GM19043 (cell line): ENCODE data around the gene ALDH3A2.
"Not testable (repeated sequence)": the region's sequence is repeated elsewhere in the genome, so short reads cannot be mapped to it uniquely, and the experiment has no call there.

ENCODE experiments used
- ATAC-seq: cut with Tn5 transposase; IDR thresholded peaks from one replicate; pipeline ENCODE4 v1.9.1; 2021; ENCODE audit warnings: low read depth; ENCODE audit not compliant: unreplicated experiment

Gene ALDH3A2

DNA sequence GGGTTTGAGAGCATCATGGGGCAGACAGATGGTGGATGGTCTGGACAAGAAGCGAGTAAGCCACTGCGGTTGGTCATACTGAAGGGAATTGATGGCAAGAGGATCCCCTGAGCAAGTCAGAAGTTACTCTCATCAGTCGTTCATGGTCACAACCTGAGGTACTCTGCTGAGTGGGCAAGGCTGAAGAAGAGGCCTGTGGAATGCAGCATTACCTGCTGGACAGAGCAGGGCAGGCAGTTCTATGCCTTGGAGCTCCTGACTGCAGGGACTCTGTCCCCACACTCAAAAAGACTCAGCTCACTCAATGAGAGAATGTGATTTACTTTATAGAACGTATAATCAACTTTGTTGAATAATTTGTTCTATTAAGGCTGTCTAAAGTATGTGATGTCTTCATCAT lies 28.3 kb downstream of the ALDH3A2 start:
- no peak for ATAC-seq

- ATAC-seq, result no peak
Measured at GRCh38 chr17:19677736-19678379, 29.3 kb downstream of the ALDH3A2 start.

GRCh38 chr17:19678581-19679453 lies 30.3 kb downstream of the ALDH3A2 start:
- ATAC-seq, result no peak

DNA sequence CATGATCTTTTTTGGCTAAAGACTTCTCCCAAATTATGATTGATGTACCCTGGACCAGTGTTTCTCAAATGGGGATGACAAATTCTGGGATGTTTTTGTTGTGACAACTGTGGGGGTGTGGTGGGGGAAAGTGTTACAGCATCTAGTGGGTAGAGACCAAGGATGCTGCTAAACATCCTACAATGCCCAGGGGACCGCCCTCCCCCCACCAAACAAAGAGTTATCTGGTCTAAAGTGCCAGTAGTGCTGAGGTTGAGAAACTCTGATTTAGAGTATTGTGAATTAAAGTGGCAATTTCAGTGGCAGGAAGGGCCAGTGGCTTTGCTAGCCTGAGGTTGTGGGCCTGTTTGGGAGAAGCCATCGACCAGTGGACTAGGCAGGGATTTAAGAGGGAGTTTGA lies 34.6 kb downstream of the ALDH3A2 start:
- no peak for ATAC-seq

DNA sequence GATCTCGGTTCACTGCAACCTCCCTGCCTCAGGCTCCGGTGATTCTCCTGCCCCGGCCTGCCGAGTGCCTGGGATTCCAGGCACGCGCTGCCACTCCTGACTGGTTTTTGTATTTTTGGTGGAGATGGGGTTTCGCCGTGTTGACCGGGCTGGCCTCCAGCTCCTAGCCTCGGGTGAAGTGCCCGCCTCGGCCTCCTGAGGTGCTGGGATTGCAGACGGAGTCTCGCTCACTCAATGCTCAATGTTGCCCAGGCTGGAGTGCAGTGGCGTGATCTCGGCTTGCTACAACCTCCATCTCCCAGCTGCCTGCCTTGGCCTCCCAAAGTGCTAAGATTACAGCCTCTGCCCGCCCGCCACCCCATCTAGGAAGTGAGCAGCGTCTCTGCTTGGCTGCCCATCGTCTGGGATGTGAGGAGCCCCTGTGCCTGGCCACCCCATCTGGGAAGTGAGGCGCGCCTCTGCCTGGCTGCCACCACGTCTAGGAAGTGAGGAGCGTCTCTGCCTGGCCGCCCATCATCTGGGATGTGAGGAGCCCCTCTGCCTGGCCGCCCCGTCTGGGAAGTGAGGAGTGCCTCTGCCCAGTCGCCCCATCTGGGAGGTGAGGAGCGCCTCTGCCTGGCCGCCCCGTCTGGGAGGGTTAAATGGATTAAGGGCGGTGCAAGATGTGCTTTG lies 36.5 kb downstream of the ALDH3A2 start:
- not testable (repeated sequence) for ATAC-seq

GRCh38 chr17:19686400-19687090 lies 38.0 kb downstream of the ALDH3A2 start:
- no peak for ATAC-seq

DNA sequence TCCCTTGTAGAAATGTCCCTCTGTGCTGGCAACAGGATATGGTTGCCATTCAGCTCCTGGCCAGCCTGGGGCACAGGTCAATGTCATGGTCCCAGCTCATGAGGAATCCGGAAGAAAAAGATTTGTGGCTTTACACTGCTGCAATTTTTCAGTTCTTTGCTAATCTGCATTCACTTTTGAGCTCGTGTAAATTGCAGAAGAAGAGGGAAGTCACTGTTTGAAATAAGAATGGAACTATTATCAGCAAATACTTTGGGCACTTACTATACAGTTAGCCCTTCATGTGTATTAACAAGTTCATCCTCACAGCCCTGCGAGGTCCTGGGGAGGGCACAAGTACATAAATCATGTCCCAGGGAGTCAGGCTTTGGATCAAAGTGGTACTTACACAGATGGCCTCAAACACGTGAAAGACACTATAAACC lies 53.7 kb downstream of the ALDH3A2 start:
- no peak for ATAC-seq

- no peak for ATAC-seq
Measured at GRCh38 chr17:19703106-19703827, 54.7 kb downstream of the ALDH3A2 start.

DNA sequence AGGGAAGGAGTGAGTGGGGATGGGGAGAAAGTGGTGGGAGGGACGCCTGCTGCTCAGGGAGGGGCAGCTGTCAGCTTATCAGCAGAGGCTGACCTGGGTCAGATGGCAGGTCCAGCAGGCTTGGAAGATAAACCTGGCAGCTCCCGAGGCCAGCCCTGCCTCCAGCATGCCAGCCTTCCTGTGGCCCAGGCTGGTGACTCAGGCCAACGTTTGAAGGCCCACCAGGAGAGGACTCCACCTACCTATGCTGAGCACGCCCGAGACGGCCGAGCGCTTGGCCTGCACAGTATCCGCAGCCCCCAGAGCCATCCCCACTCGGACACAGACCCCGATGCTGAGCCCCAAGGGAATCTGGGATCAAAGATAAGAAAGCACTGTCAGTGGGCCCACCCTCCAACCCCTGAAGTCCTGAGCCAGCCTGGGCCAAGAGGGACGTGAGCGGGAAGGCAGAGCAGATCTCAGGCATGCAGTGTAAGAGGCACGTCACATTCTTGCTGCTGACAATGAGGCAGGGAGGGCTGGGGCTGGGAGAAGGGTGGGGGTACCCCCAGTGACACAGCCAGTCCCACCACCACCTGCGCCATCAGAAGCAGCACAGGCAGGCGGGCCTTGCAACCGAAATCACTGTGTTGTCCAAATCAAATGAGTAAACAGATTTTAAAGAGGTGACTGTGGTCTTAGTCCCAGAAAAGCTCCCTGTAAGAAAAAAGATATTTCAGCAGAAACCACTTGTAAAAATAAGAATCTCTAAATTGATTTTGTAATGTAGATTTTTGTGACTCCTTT lies 55.5 kb downstream of the ALDH3A2 start:
- no peak for ATAC-seq

DNA sequence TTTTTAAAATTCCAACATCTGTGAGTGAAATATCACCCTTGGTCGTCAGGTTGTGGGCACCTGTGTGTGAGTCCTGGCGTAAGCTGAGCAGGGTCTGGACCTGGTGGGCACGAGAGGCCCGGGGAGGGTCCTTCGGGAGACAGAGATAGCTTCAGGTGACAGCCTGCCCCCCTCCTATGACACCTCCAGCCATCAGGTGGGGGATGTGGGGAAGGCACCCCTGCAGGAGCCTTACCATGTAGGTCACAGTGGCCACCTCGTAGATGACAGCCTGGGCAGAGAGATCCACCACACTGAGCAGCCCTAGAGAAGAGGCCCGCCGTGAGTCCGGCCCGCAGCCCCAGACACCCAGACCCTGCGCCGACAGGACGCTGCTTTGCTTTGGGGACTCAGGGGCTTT lies 56.6 kb downstream of the ALDH3A2 start:
- no peak for ATAC-seq

DNA sequence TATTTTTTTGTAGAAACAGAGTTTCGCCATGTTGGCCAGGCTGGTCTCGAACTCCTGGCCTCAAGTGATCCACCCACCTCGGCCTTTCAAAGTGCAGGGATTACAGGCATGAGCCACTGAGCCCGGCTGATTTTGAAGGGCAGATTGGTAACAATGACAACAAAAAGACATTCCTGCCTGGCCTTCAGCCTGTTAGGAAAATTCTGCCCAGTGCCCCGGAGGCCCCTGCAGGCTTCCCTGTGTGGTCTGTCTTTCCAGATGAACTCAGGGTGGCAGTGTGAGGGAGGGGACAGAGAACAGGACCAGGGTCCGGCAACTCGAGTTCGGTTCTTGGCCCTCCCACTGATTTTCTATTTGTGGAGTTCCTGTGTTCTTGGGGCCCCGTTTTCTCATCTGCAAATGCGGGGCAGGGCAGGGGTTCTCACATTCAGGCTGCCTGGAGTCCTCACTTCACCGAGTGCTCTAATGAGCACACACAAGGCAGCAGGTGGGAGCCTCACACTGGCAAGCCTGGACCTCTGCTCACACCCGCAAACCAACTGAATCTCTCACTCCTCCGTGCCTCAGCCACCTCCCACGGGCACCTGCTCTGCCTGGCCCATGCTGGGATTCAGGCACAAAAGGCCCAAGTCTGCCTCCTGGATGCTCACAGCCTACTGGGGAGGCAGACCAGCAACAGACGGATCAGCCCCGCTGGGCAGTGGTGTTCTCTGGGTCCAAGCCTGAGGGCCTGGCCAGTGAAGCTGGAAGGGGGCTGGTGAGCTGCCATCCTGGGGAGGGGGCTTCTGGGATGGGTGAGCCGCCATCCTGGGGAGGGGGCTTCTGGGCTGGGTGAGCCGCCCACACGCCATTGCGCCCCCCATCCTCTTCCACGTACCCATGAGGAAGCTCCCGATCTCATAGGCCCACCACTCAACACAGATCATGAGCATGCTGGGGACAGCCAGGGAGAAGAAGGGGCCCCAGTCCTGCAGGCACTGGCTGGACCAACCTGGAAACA lies 57.5 kb downstream of the ALDH3A2 start:
- ATAC-seq, result no peak

DNA sequence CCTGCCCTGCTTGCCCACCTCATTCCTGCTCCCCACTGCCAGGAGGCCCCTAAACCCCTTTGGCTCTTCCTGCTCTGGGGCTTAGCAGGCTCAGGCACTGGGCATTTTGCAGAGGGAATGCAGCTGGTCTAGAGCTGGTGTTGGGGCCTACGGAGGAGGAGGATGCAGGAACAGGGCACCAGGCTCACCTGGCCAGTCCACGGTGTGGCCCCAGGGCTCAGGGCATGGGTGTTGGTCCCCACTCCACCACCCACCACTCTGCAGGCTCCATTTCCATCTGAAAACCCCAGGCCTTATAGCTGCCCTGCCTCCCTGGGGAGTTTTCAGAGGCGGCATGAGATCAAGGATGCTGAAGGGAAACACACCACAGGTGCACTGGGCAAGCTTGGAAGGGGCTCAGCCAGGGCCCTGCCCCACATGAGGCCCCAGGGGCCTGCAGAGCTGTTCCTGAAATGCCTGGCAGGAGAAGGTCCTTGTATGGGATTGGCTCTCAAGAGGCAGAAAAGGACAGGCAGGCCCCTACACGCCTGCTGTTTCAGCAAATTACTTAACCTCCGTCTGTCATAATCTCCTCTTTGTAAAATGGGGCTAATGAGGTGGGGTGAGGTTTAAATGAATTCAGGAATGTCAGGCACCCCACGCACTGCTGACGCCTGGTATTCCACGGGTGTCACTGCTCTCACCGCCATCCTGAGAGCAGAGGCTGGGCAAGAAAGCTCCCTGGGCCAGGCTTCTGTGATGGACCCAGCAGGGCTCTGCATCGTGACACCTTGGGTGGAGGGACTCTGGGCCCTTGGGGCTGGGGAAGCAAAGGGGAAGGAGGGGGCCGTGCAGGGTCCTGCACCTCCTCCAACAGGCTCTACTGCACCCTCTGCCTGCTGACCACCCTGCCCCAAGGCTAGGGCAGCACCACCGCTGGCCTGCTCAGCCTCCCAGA lies 58.5 kb downstream of the ALDH3A2 start:
- ATAC-seq, result no peak

- ATAC-seq, result no peak
Measured at GRCh38 chr17:19707728-19708221, 59.2 kb downstream of the ALDH3A2 start.

- no peak for ATAC-seq
Measured at GRCh38 chr17:19708431-19709175, 60.1 kb downstream of the ALDH3A2 start.

DNA sequence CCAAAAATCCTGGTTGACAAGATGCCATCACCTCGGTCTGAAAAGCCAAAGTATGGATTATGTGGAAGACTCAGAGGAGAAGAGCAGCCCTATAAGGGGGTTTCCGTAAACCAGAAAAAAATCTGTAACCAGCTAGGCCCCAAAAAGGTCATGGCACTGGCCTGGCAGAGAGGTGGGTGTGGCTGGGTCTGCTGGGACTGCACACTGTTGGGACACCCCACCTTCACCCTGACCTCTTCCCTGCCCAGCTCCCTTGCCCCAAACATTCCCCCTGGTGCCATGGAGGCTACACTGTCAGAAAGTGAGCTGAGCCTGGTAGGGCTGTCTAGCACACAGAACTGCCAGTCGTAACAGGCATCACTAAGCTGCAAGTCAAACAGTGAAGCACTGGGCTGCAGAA lies 61.3 kb downstream of the ALDH3A2 start:
- no peak for ATAC-seq

DNA sequence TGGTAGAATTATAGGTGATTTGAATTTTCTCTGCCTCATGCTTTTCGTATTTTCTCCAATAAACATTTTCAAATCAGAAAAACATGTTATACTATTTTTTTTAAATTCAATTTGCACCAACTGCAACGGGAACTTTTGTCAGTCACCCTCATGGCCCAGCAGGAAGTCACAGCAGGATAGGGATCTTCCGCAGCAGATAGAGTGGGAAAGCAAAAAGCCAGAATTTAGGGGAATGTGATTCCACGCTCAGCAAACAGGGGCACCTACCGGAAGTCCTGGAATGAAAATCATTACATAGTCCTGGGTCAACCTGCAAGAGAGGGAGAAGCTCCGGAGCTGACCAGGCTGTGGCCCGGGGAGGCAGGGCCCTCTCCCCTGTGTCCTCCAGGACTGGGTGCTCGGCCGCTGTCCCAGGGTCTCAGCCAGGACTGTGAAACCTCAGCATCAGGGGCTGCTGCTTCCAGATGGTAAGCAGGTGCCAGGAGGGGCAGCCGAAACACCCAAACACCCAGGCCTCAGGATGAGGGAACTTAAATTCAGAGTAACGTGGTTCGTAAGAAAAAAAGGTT lies 64.0 kb downstream of the ALDH3A2 start:
- ATAC-seq, result no peak
